Ramos (cell line): Measurements from ENCODE around the gene SHBG.

Source experiments
- in situ Hi-C: fragments of 300-500 bp; cut with MboI; formaldehyde crosslinking; loops from one replicate; pipeline ENCODE4 v1.14.3; 2022; ENCODE audit warnings: low sequenced_read_pairs; ENCODE audit not compliant: unreplicated experiment

SHBG gene

DNA sequence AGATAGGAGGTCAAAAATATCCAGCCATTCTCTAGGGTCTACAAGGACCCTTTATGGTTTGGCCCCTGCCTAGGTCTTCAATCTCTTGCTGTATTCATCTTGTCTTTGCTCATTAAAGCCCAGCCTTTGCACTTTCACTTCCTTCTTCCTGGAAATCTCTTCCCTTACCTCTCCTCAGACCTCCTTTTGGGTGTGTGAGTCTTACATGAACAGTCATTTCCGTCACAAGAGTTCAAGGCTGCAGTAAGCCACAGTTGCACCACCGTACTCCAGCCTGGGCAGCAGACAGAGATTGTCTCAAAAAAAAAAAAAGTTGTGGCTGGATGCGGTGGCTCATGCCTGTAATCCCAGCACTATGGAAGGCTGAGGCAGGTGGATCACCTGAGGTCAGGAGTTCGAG is 14.8 kb downstream of the SHBG start:
- in situ Hi-C loops = no loop called here

DNA sequence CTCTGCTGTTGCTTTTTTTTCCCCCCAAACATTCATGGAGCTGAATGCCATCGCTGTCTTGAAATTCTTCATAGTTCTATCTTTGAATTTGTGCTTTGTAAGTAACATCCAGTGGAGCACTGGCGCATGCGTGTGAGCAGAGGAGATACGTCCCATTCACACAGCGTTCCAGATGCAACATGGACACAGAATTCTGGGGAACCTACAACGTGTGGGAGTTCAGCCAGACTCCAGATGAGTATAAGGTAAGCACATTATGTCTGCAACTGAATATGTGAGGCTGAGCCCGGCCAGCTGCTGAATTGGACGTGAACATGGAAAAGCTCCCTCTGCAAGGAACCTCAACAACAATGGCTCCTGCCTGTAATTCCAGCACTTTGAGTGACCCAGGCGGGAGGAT is 16.5 kb downstream of the SHBG start:
- in situ Hi-C loops = no loop called here

DNA sequence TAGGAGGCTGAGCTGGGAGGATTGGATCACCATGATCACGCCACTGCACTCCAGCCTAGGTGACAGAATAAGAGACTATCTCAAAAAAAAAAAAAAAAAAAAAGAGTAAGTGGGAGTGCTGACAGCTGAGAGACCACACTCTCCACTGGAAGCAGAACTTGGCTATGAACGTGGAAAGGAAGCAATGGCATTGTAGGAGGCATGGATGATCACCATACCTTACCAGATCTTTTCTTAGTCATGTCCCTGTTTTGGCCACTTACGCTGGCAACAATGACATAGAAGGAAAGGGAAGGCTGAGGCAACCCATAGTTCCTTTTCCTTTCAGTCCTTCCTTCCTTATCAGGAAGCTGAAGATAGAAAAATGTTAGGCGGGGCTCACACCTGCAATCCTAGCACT is 17.1 kb downstream of the SHBG start:
- in situ Hi-C loops = no loop called here

DNA sequence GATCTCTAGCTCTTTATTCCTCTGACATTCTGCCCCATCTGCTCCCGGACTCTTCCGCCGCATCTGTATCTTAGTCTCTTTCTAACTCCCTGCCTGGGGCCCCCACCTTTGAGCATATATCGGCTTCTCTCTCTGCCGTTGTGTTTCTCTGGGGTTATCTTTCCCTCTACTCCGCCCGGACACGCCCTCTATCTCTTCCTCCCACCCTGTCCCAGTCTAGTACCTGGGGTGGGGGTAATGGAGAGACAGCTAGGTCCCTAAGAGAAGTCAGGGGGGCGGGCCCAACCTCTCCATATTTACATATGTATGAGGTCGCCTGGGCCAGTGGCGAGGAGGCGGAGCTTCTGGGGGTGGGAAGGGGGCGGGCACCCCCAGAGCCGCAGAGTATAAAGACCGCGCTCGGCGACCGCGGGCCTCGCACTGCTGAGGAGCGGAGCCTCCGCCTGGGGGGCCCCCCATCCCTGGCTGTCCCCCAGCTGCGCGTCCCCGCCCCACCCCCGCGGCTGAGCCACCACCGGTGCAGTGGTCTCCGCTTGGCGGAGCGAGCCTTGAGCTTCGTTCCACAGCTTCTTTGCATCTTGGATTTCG is 20.7 kb downstream of the SHBG start, which contains the start of gene ATP1B2:
Gene ATP1B2, plus strand, starts transcription at position 418 of the 588 bp plus-strand sequence. CDS start 593 bp downstream, outside the sequence.
- in situ Hi-C loops = no loop called here

DNA sequence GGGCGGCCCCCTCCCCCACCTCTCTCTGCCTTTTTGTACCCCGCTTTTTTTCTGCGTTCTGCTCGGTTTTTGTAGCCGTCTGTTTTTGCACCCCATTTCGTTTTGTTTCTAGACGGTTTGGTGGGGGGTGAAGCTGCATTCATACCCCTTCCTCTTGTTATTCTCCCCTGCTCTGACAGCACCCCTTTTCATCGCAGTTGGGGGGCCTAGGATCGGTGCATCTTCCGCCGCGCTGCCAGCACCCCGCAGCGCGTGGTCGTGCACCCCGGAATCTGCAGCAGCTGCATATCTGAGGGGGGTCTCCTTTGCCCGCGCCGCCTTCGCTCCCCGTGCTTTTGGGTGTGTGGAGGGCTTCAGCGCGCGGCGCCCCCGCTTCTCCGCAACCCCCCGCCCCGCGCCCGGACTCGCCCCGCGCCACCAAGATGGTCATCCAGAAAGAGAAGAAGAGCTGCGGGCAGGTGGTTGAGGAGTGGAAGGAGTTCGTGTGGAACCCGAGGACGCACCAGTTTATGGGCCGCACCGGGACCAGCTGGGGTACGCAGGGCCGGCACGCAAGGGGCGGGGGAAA is 21.2 kb downstream of the SHBG start:
- in situ Hi-C loops = no loop called here

DNA sequence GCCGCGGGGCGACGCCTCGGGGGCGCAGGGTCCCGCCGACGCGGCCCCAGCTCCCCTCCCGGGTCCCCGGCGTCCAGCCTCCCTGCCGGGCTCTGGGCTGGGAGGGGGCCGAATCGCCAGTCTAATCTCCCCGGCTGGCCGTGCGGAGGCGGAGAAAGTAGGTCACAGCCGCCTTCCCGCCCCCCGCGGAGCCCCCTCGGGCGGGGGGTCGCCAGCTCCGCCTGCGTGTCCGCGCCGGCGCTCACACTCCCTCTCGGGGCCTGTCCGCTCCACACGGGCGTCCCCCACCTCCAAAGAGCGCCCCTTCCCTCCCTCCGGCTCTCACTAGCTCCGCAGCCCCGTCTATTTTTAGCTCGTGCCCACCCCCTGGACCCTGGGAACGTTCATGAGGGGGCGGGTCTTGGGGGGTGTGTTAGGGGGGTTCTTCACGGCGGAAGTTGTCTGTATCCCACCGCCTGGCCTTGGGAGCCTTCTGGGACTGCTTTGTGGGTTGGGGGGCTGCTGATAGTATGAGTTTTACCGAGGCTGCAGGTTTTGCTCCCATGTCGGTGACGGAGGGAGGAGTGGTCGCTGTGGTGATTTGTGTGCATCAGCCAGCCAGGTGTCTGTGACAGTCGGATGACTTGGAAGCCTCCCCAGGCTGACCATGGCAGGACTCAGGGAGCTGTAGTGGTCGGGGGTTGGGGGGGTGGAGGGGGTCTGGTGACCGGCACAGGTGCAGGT is 21.9 kb downstream of the SHBG start:
- in situ Hi-C loops = no loop called here

DNA sequence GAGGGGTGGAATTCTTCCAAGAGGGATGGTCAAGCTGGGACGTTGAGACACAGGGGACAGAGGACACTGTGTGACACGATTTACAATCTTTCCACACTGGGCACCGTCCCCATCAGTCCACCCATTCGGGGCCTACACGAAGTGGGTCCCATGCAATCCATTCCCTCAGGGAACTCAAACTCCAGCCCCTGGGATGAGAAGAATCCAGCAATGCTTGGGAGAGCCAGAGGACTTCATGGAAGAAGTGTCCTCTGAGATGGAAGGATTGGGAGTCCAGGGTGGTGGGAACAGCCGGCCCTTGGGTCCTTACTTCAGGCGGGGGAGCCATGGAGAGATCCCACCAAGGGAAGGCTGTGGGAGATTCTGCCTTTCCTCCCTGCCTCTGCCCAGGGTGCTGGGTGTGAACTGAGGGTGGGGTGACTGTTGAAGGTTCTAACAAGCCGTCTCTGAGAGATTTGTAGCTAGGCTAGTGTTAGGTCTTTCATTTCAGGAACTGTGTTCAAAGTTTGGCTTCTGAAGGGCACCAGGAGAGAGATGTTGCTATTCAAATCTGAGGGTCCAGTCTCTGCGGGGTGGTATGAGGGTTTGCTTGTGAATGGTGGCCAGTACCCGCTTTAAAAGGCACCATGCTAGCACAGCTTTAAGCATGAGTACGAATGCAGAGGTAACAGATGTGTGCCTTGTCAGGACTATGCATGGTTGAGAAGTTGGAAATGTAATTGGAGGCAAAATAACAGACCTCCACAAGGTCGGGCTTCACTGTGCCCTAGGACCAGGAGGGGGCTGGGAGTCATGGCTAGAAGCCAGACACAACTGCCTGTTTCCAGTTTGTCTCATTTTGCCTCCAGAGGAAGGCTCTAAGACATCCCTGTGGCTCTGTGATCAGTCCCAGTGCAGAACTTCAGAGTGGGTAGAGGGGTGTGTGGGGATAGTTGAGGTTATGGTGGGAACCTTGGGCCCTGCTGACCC is 22.7 kb downstream of the SHBG start:
- in situ Hi-C loops = no loop called here

DNA sequence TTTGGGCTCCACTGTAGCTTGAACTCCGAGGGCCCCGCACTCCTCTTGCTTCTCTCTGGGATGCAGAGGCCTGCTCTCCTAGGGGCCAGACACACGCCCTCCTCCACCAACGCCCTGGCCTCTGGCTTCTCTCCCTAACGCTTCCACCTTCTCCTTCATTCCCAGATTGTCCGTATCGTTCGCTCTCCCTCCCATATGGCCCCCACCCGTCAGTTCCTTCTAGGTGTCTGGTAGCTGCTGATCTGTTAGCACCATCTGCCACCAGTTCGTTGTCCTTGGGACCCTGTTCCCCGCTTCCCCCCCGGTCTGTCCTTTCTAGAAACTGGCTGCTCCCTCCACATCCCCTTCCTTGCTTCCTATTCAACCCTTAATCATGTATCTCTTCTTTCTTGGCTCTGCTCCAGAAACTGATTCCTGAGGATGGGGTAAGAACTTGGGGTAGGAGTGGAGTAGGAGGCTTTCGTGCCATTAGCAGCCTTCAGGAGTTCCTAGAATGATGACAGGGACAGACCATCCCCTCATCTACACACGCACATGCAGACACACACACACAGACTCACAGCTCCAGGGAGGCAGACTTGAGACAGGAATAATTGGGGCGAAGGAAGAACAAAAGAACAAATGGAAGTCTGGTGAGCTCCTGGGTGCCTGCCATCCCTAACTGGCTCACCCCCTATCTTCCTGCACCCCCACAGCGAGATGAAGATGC is 25.1 kb downstream of the SHBG start:
- in situ Hi-C loops = no loop called here

DNA sequence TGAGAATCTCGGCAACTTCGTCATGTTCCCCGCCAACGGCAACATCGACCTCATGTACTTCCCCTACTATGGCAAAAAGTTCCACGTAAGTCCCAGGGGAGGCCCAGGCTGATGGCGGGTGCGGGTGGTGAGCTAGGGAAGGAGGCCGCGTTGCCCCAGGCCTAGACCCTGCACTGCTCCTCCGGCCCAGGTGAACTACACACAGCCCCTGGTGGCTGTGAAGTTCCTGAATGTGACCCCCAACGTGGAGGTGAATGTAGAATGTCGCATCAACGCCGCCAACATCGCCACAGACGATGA is 25.6 kb downstream of the SHBG start:
- in situ Hi-C loops = no loop called here

DNA sequence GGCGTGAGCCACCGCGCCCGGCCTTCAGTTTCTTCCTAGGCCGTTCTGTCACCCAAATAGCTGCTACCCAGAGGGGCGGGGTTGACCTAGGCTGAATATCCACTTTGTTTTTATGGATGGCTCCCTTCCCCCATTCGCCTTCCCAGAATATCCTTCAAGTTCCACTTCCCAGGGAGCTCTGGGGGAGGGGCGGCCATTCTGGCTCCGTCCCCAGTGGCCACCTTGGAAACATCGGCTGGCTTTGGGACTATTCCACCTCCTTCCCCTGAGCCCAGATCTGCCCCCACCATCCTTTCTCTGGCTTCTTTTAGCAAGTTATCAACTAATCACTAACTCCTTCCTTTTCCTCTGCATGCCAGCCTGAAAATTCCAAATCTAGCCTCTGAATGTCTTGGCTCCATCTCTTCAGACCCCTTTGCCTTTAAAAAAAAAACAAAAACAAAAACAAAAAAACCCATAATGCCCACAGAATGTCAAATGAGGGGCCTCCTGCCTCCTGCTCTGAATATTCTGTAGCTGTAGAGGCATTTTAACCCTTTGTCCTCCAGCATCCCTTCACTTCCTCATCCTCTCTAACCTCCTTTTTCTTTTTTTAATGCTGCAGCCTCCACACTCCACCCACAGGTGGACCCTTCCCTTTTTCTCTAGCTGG is 27.1 kb downstream of the SHBG start:
- in situ Hi-C loops = no loop called here

DNA sequence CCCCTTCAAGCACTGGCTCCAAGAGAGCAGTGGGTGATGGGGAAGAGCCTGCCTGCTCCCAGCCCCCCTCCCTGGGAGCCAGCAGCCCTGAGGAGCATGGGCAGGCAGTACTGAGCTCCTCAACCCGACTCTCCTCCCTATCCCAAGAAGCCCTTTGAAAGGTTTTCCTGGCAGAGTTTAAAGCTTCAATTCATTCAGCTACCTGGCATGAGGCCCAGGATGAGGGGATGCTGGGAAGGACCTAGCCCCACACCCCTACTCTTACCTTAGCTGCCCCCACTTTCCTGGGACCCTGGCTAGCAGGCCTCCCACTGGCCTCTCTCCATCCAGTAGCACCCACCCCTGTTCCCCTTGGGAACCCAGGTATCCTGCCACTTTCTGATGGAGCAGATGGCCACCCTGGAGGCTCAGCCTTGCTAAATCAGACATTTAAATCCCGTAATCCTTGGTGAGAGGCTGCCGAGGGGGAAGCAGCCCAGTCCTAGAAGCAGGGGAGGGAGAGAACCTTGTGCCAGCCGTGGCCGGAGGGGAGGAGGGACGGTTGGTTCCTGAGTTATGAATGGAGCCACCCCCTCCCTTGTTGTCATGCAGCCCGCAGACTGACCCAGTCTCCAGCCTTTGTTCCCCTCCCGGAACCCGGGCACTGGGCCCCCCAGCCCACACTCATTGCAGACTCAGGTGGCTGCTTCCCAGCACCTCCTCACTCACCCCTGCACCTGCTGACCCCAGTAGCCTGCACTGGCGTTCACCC is 37.9 kb downstream of the SHBG start:
- in situ Hi-C loops = no loop called here

DNA sequence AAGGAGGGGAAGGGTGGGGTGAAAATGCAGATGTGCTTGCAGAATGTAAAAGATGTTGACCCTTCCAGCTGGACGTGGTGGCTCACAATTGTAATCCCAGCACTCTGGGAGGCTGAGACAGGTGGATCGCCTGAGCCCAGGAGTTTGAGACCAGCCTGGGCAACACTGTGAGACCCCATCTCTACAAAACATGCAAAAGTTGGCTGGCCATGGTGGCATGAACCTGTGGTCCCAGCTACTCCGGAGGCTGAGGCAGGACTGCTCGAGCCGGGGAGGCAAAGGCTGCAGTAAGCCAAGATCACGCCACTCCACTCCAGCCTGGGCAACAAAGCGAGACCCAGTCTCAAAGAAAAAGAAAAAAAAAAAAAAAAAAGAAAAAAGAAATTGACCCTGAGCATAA is 38.5 kb downstream of the SHBG start:
- in situ Hi-C loops = no loop called here

DNA sequence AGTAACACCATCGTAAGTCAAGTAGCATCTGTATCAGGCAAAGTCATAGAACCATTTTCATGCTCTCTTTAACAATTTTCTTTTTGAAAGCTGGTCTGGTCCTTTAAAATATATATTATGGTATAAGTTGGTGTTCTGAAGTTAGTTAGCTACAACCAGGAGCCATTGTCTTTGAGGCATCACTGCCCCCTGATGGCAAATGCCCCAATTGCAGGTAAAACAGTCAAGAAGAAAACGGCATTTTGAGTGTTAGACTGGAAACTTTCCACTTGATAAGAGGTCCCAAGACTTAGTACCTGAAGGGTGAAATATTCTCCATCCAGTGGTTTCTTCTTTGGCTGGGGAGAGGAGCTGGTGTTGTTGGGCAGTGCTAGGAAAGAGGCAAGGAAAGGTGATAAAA is 43.3 kb downstream of the SHBG start:
- in situ Hi-C loops = no loop called here

DNA sequence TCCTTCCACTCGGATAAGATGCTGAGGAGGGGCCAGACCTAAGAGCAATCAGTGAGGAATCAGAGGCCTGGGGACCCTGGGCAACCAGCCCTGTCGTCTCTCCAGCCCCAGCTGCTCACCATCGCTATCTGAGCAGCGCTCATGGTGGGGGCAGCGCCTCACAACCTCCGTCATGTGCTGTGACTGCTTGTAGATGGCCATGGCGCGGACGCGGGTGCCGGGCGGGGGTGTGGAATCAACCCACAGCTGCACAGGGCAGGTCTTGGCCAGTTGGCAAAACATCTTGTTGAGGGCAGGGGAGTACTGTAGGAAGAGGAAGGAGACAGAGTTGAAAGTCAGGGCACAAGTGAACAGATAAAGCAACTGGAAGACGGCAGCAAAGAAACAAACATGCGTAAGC is 45.0 kb downstream of the SHBG start:
- in situ Hi-C loops = no loop called here

DNA sequence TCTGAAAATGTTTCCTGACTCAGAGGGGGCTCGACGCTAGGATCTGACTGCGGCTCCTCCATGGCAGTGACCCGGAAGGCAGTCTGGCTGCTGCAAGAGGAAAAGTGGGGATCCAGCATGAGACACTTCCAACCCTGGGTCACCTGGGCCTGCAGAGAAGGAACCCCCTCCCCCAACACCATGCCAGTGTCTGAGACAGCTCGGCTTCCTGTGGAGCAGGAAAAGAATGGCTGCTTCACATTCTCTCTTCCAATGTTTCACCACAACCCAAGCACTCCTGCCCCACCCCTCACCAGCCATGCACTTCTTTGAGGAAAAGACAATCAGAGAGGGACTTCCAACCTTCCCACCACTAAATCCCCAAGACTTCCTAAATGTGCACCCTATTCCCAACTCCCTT is 46.6 kb downstream of the SHBG start:
- in situ Hi-C loops = no loop called here

DNA sequence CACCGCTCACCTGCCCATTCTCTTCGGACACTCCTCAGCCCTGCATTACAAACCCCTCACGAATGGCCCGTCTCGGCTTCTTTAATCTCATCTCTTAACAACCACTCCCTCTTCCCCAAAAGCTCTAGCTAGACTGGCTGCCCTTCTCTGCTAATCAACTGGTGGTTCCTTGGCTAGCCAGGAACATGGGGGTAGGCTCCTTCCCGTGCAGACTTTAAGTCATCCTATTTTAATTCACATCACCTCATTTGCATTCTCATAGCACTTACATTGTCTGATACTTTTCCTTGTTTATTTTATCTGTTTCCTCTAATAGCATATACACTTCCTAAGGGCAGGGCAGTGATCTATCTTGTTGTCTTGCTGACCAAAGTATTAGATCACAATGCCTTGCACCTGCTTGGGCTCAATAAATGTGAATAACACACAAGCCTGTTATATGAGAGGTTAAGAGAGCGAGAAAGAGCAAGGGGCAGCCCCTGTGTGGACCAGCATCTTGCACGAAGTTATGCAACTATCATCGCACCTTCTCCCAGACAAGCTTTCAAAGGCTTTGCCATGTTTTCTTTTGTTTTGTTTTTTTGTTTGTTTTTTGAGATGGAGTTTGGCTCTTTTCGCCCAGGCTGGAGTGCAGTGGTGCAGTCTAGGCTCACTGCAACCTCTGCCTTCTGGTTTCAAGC is 47.6 kb downstream of the SHBG start:
- in situ Hi-C loops = no loop called here
